Measurements from ENCODE around the gene PIEZO1.
A peak's percentile ranks its signal among the peaks of the same experiment; 100 is the strongest.

The PIEZO1 gene

DNA sequence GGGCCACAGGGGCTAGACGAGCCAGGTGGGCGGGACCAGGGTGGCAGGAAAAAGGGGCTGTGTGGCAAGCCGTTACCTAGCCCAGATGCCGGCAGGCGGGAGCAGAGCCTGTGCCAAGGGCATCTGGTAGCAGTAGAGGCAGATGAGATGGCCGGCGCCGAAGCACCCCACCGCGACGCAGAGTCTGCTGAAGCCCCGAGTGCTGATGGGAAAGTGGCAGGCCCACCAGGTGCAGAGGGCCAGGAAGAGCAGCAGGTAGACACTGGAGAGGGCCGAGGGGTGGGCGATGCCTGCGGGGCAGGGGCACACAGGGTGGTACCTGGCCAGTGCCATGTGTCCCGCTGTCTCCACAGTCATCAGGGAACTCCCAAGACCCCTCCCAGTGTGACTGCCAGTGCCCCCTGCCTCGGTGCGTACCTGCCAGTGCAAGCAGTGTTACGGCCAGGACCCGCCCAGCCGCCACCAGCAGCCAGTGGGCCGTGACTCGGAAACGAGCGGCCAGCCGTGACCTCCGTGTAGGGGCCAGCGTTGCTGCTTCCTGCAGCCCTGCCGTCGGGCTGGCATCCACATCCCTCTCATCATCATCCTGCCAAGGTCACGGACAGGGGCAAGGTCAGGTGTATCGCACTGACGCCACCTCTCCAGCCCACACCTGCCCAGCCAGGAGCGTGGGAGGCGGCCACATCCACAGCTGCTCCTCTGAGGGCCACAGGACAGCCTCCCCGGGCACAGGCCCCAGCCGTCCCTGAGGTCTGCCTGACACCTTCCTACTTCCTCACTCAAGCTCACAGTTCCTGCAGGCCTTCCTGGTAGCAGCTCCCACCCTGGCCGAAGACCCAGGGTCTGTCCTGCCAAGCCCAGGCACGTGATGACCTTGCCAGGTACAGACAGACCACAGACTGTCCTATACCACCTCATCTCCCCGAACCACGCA is 46.6 kb downstream of the PIEZO1 start:
- no peak for DNase-seq (ENCODE audit: extremely low read depth in 1 of 2, low read depth in 1 of 2)

DNA sequence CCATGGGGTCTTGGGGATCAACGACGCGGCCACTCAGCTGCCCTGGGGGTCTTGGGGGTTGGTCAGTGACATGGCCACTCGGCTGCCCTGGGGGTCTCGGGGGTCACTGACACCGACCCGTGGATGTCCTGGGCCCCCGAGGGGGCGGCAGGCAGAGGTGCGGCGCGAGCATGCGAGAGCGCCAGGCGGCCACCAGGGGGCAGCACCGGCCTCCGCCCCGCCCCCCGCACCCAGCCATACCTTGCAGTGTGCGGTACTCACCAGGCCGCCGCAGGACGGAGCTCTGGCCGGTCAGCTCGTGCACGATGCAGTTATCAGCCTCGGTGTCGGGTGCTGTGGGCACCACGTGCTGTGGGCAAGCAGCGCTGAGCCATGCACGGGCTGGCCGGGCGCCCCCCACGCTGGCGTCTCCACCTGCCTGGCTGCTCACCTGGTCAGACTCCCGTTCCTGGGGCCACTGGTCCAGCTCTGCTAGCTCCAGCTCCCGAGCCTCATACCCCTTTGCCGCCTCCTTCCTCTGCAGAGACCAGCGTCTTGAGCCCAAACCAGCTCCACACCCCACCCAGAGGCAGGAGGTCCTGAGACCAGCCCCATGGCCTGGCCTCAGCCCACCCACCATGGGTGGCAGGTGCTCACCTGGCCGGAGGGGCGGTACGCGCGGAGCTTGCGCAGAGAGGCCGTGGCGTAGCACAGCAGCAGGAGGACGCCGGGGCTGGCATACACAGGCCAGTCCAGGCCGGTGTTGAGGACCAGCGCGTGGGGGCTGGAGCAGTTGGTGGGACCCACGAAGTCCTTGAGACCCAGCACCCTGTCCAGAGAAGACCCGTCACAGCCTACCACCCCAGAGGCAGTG is 47.5 kb downstream of the PIEZO1 start:
- peak; percentile 44 to 49 for DNase-seq (ENCODE audit: extremely low read depth in 1 of 2, low read depth in 1 of 2)

DNA sequence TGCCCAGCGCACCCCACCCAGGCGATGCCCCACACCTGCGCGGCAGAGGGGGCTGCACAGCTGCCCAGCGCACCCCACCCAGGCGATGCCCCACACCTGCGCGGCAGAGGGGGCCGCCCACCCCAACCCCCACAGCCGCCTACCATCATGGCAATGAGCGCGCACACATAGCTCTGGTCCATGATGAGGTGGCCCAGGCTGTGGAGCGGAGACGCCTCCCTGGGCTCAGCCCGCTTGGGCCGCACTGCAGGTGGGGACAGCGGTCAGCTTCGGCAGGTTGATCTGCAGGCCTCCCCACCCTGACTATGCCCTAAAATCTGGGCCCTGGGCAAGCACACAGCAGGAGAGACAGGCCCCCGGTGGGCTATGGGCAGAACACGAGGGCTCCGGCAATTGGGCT is 48.5 kb downstream of the PIEZO1 start:
- DNase-seq (ENCODE audit: extremely low read depth in 1 of 2, low read depth in 1 of 2) = no peak

DNA sequence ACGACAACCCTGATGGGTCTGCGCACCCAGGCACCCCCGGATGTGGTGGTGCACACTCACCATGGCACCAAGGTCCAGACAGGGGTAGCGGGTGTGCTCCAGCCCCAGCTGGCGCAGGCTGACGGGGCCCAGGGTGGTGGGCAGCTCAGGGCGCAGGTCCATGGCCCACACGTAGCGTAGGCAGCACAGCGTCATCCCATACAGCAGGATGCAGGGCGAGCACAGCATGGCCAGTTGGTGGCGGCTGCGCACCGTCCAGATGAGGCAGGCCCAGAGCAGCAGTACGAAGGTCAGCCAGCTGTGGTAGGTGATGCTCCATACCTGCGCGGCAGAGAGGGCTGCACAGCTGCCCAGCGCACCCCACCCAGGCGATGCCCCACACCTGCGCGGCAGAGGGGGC is 48.9 kb downstream of the PIEZO1 start:
- no peak for DNase-seq (ENCODE audit: extremely low read depth in 1 of 2, low read depth in 1 of 2)

DNA sequence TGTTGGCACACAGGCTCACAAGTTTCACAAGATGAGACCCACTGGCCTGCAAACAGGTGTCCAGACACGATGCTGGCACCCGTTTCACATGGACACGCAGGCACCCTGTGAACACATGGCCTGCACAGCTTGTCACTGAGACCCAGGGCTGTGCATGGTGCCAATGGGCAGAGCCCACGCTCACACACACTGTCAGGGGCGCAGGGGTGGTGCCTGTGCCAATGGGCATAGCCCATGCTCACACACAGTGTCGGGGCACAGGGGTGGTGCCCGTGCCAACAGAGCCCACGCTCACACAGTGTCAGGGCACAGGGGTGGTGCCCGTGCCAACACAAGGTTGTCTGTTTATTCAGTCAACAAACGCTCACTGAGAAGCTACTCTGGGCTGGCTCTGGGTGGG is 49.4 kb downstream of the PIEZO1 start:
- no peak for DNase-seq (ENCODE audit: extremely low read depth in 1 of 2, low read depth in 1 of 2)

DNA sequence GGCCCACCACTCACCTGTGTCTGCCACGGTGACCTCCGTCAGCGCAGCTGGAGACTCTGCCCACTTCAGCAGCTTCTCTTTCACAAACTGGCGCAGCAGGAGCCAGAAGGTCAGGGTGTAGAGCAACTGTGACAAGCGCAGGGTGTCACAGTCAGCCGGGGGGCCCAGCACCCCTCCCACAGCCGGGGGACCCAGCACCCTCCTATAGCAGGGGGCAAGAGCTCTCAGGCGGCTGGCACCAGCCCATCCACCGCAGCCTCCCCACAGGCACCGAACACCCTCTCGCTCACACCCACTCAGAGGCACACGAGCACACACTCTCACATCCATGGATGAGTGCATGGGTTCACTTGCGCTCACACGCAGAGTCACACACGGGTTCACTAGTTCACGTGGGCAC is 49.9 kb downstream of the PIEZO1 start:
- DNase-seq (ENCODE audit: extremely low read depth in 1 of 2, low read depth in 1 of 2) = no peak

DNA sequence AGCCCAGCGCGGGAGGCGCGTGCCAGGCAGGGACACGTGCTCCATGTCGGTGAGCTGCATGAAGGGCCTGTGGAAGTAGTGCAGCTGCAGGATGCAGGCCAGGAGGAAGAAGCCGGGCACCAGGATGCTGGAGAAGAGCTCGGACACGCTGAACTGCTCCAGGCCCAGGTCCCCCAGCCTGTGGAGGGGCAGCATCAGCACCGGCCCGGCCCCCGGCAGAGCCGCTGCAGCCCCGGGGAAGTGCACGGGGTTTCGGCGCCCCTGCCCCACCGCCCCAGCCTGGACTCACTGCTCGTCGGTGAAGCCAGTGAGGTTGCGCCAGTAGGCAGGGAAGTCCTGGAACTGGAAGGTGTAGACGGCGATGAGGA is 50.7 kb downstream of the PIEZO1 start:
- DNase-seq (ENCODE audit: extremely low read depth in 1 of 2, low read depth in 1 of 2) = no peak

DNA sequence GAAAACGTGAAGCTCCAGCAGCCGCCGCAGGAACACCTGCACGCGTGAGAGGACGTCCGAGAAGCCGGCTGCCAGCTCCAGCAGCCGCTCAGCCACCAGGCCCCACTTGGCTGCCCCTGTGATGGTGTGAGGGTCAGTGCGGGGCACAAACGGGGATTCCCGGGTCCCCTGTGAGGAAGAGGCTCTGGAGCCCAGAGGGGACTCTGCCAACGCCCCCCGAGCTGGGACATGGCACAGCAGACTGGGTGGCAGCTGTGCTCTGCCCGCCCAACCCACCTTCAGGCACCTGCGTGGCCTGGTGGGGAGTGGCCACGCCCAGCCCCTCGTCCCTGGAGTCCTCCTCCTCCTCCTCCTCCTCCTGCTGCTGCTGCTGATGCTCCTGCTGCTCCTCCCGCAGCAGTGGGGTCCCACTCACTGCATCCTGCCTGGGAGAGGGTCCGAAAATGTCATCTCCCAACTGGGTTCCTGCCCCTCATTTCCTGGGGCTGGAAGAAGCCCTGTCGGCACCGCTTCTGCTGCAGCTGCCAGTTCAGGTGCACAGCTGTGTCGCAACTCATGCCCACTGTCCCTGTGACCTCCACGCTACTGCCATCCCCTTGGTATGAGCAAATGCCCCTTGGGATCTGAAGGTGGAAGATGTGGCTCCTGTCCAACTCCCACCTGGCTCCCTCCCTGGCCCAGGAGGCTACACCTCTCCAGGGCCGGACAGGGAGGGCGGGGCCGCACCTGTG is 51.2 kb downstream of the PIEZO1 start:
- DNase-seq (ENCODE audit: extremely low read depth in 1 of 2, low read depth in 1 of 2) = no peak

DNA sequence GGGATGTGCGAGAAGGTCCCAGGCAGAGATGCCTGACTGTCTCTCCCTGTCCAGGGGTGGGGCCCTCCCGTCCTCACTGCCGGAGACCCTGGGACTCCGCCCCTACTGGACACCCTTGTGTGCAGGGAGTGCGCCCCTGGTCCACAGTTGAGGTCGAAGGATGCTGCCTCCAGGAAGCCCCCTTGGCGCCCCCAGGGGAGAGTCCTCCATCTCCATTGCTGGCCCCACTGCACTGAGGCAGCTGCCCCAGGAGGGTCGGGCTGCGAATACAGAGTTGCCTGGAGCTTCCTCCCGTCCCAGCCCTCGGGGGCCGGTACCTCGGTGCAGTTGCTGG is 52.1 kb downstream of the PIEZO1 start:
- DNase-seq (ENCODE audit: extremely low read depth in 1 of 2, low read depth in 1 of 2) = no peak

DNA sequence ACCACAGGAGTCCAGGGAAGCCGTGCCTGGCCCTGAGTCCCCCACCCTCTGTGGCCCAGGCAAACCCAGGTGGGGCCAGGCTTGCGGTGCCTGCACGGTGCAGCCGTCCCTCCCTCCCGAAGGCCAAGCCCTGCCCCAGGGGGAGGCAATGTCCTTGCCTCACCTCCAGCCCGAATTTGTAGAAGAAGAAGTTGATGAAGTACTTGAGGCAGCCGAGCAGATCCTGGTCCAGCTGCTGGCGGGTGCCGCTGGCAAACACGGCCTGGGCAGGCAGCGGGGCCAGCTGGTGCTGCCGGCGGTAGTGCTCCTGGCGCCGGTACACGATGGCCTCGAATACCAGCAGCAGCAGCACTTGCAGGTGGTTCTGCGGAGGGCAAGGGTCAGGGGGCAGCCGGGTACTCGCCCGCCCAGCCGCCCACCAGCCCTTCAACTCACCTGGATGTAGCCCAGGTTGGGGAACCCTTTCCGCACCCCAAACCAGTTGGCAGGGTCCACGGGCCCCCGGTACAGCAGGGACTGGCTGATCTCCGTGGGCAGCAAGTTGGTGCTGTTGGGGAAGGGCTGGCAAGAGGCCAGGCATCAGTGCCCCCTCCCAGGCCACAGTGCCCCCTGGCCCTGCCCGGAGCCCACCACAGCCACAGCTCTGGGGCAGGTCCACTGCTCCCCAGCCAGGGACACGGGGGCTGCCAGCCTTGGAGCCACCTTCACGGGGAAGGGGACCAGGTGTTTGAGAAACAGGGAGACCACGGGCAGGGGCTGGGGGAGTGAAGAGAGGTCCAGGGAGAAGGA is 52.7 kb downstream of the PIEZO1 start:
- DNase-seq (ENCODE audit: extremely low read depth in 1 of 2, low read depth in 1 of 2) = no peak

DNA sequence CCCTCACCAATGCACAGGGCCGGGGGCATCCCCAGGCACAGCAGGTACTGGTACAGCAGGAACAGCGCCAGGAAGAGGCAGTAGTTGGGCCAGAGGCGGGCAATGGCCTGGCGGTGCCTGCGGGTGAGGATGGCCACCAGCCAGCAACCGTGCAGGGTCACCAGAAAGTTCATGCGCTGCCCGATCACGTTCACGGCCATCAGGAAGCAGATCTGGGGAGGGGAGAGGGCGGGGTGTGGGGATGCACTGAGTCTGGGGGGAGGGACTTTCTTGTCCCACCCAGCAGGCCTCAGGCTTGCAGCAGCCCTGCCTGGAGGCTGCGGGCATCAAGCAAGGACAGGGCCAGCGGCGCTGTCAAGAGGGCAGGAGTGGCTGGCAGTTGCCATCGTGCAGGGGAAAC is 53.3 kb downstream of the PIEZO1 start:
- DNase-seq (ENCODE audit: extremely low read depth in 1 of 2, low read depth in 1 of 2) = no peak

DNA sequence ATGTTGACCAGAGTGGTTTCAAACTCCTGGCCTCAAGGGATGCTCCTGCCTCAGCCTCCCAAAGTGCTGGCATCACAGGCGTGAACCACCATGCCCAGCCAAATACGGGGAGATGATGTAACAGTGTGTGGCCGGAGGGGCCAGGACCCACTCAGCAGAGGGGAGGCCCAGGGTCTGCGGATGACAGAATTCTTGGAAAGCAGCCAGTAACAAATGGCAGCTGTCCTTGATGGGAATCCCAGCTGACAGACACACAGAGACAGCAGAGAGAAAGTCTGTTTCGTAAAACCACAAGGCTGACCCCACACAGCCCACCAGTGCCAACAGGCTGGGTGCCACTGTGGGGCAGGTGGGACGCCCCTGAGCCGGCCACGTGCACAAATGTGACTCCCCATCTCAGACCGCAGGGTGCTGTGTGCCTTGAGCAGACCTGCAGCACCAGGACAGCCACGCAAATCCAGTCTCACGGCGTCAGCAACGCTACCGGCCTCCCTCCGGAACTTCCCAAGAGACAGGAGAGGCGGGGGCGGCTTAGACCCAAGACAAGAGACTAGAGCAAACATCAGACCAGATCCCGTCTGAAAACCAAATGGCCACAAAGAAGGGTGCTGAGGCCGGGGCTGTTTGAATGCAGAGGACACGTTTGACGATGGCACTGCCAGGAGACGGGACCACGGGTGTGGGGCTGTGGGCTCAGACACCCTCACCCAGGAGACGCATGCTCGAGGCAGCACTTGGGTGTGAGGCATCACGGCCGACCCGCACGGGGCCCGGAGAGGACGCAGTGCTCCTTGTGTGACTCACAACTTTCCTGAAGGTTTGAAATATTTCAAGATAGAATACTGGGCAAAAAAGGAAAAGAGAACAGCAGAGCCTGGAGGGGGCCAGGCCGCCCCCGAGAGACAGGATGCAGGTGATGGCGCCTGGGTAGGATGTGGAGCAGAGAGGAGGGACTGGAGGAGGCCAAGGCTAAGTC is 54.1 kb downstream of the PIEZO1 start:
- no peak for DNase-seq (ENCODE audit: extremely low read depth in 1 of 2, low read depth in 1 of 2)

DNA sequence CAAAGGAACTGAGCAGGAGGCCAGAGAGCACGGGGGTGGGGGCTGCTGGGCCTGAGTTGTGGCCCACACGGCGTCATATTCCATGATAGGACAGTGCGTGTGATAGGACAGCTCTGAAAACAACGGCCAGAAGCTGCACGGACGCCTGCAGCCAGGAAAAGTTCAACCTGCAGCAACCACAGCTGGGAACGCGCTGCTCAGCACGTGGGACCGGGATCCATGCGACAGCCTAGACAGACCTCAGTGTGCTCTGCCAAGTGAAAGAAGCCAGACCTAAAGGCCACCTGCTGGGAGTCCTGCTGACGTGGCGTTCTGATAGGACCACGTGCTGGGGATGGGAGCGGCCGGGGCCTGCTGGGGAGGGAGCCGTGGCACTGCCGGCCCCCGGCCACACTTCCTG is 57.1 kb downstream of the PIEZO1 start:
- DNase-seq (ENCODE audit: extremely low read depth in 1 of 2, low read depth in 1 of 2) = no peak

DNA sequence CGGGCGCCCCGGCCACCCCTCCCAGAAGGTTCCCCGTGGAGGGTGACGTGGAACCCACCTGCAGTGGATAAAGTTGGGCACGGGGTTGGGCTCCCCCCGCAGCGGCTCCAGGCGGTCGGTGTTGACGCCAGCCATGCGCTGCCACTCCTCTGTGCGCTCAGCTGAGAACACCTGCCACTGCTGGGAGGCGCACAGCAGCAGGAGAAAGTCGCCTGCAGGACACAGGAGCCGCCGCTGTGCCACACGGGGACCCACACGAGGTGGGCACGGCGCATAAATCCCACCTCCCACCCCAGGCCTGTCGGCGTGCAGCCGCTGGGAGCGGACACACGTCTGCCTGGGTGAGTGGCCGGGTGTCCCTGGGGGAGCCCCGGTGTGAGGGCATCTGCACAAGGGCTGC is 58.0 kb downstream of the PIEZO1 start:
- no peak for DNase-seq (ENCODE audit: extremely low read depth in 1 of 2, low read depth in 1 of 2)

DNA sequence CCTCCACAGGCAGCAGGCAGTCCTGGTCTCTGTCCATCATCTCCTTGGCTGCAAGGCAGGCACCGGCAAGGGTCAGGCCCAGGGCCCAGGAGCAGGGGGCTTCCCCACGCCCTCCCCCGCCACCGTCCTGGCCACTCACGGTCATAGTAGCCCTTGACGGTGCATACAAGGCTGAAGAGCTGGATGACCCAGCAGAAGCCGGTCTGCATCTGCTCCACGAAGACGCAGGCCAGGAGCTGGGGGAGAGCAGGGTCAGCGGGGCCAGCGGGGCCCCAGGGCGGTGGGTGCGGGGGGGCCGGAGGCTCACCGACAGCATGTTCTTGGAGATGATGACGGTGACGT is 58.6 kb downstream of the PIEZO1 start:
- DNase-seq (ENCODE audit: extremely low read depth in 1 of 2, low read depth in 1 of 2) = no peak

DNA sequence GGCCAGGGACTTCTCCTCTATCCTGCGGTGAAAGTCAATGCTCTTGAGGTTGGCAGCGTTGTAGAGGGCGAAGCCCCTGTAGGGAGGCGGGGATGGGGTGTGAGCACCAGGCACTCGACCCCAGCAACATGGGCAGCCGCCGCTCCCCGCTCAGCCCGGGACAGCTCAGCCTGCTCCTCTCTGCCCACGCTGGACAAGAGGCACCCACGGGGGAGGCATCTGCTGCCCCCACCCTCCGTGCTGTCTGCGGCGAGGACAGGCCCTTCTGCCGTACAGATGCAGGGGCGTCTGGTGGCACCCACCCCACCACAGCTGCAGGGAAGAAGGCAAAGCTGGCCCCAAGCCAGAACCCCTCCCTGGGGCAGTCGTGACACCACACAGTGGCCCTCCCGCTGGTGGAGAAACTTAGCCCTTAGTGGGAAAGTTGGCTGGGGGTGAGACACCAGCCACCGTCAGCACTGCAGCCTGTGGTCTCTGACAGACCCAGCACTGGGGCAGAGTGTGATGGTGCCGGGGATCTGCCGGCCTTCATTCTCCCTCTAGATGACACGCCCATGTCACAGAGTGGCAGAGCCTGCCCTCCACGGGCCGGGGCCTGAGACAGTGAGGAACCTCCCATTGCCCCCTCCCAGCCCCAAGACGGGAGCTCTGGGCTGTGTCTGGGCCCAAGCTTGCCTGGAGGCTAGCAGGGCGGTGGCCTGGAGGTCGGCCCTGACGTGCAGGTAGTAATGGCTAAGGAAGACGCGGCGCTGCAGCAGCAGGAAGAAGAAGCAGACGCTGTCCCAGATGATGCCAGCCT is 59.2 kb downstream of the PIEZO1 start:
- no peak for DNase-seq (ENCODE audit: extremely low read depth in 1 of 2, low read depth in 1 of 2)

DNA sequence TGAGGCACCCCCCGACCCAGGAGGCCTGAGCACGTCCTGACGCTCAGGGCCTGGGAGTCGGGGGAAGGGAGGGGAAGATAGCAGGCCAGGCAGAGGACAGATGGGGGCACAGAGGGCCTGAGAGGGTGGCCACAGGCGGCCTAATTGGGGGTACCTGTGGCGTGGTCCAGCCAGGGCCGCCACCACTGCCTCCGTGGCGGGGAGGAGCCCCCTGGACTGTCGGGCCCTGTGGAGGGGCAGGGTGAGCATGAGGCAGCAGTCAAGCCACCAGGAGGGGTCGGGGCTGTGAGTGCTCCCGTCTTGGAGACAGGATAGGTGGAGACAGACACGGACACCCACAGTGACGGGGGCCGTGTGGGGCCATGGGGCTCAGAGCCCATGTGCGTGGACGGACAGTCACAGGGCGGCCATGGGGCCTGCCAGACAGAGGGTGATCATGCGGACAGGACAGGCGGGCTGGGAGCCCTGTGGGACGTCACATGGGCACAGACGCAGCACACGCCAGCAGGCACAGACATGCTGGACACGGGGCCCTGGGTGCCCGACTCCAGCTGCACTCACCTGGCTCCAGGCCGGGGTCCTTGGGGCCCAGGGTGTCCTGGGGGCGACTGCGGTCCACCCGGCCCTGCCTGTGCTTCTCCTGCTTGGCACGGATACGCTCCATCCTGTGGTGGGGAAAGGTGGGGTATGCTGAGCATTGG is 60.0 kb downstream of the PIEZO1 start:
- DNase-seq (ENCODE audit: extremely low read depth in 1 of 2, low read depth in 1 of 2) = no peak

DNA sequence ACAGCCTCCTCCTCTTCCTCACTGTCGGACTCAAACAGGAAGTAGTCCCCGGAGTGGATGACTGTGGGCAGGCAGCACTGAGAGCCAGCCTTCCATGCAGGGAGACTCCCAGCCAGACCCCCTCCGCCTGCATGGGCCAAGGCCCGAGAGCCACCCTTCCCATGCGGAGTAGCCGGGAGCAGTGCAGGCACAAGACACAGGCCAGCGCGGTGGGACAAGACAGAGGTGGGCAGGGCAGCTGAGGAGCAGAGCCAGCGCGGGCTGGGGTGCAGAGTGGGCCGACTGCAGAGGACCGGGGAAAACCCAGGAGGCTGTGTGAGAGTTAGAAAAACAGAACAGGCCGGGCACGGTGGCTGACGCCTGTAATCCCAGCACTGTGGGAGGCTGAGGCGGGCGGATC is 61.1 kb downstream of the PIEZO1 start:
- no peak for DNase-seq (ENCODE audit: extremely low read depth in 1 of 2, low read depth in 1 of 2)
